SK-N-SH (cell line): Measurements from ENCODE around the gene VPS25. TPM values are rescaled to one million over a fixed set of nuclear protein-coding genes. Genes with fewer than 3 reads are reported as not detected.

Experiments used
- CTCF ChIA-PET: fragments of 300-600, 350-600 bp; formaldehyde crosslinking; extraction: SDS; loops from one replicate; lab custom pipeline; 2021; lab: Yijun Ruan, JAX
- POLR2A ChIA-PET: fragments of 350-600 bp; sonication (Branson Sonifier 250); formaldehyde crosslinking; extraction: SDS; loops from one replicate; lab custom pipeline; 2020; ENCODE audit warnings: antibody characterized with exemption, inconsistent platforms; lab: Yijun Ruan, JAX
- DNase-seq: peaks from one replicate; pipeline ENCODE4 v3.0.0; 2012
- H2AFZ ChIP-seq: fragments of 200-600 bp; sonication (generic); 2 replicates; pipeline ENCODE4 v1.8.1; 2016; ENCODE audit warnings: antibody characterized with exemption, mild to moderate bottlenecking, low read depth
- H3F3A ChIP-seq: fragments of 200-600 bp; sonication (generic); replicated peaks from 2 replicates; pipeline ENCODE3; 2016; ENCODE audit warnings: antibody characterized with exemption, mild to moderate bottlenecking; ENCODE audit not compliant: insufficient read depth
- H3K27ac ChIP-seq, 2 experiments: fragments of 200-500 bp in 1 of 2; fragments of 200-600 bp in 1 of 2; sonication (Bioruptor generic) in 1 of 2; sonication (generic), shearing (Covaris generic) in 1 of 2; 2 replicates each; pipeline versions ENCODE4 v1.5.1 to v1.6.1; 2014 to 2016; ENCODE audit warnings: low read depth in 2 of 2, inconsistent platforms in 1 of 2, low read length in 1 of 2, mild to moderate bottlenecking in 1 of 2, mixed read lengths in 1 of 2
- H3K27me3 ChIP-seq: fragments of 200-600 bp; sonication (generic), shearing (Covaris generic); 2 replicates; pipeline ENCODE4 v1.6.1; 2016; ENCODE audit warnings: mixed run types; ENCODE audit not compliant: insufficient read depth
- H3K36me3 ChIP-seq, 2 experiments: fragments of 200-500 bp in 1 of 2; fragments of 200-600 bp in 1 of 2; sonication (Bioruptor generic) in 1 of 2; sonication (generic) in 1 of 2; replicated peaks in 1 of 2; 2 replicates each; pipeline versions ENCODE3 to v1.5.1; 2014 to 2016; ENCODE audit warnings: low read length in 1 of 2, mild to moderate bottlenecking in 1 of 2; ENCODE audit not compliant: insufficient read depth in 2 of 2, control insufficient read depth in 1 of 2
- H3K4me1 ChIP-seq, 2 experiments: fragments of 200-500 bp in 1 of 2; fragments of 200-600 bp in 1 of 2; sonication (Bioruptor generic) in 1 of 2; sonication (generic), shearing (Covaris generic) in 1 of 2; 2 replicates each; pipeline versions ENCODE4 v1.5.1 to v1.6.1; 2014 to 2016; ENCODE audit warnings: low read depth in 1 of 2, low read length in 1 of 2, mixed run types in 1 of 2; ENCODE audit not compliant: insufficient read depth in 2 of 2, control insufficient read depth in 1 of 2
- H3K4me2 ChIP-seq: fragments of 200-600 bp; sonication (generic), shearing (Covaris generic); 2 replicates; pipeline ENCODE4 v1.6.1; 2017; ENCODE audit warnings: mixed run types
- H3K4me3 ChIP-seq, 2 experiments: fragments of 200-500 bp in 1 of 2; fragments of 200-600 bp in 1 of 2; sonication (Bioruptor generic) in 1 of 2; sonication (generic), shearing (Covaris generic) in 1 of 2; 2 replicates each; pipeline versions ENCODE4 v1.5.1 to v1.8.1; 2014 to 2016; ENCODE audit warnings: low read depth in 2 of 2, inconsistent platforms in 1 of 2, low read length in 1 of 2, mild to moderate bottlenecking in 1 of 2, mixed read lengths in 1 of 2, moderate library complexity in 1 of 2
- H3K79me2 ChIP-seq: fragments of 200-600 bp; sonication (generic); 2 replicates; pipeline ENCODE4 v1.8.1; 2017; ENCODE audit warnings: mild to moderate bottlenecking; ENCODE audit not compliant: insufficient read depth
- H3K9ac ChIP-seq: fragments of 200-600 bp; sonication (generic); 2 replicates; pipeline ENCODE4 v1.6.1; 2017; ENCODE audit warnings: mixed run types
- H3K9me2 ChIP-seq: fragments of 200-600 bp; sonication (generic); 2 replicates; pipeline ENCODE4 v1.6.1; 2017; ENCODE audit warnings: mixed run types
- H3K9me3 ChIP-seq: fragments of 200-600 bp; sonication (generic); 2 replicates; pipeline ENCODE4 v1.6.1; 2017; ENCODE audit warnings: mixed run types, mild to moderate bottlenecking, moderate library complexity
- H4K20me1 ChIP-seq: fragments of 200-600 bp; sonication (generic); 2 replicates; pipeline ENCODE4 v1.6.1; 2017; ENCODE audit warnings: mild to moderate bottlenecking, mixed run types; ENCODE audit not compliant: insufficient read depth
- CTCF ChIP-seq: fragments of 200-600 bp; sonication (generic); IDR thresholded peaks from 2 replicates; pipeline ENCODE4 v1.6.1; 2017; ENCODE audit warnings: antibody characterized with exemption, mild to moderate bottlenecking, moderate library complexity
- ELF1 ChIP-seq: IDR thresholded peaks from 2 replicates; pipeline ENCODE4 v1.4.0; 2012
- EP300 ChIP-seq, 2 experiments: IDR thresholded peaks; 2 replicates each; pipeline versions ENCODE4 v1.4.0 to v1.6.1; 2012; ENCODE audit warnings: borderline replicate concordance in 1 of 2, low read depth in 1 of 2, low read length in 1 of 2
- EZH2phosphoT487 ChIP-seq: fragments of 200-600 bp; sonication (generic); IDR thresholded peaks from 2 replicates; pipeline ENCODE4 v1.6.1; 2017; ENCODE audit warnings: low read depth, mixed run types, mild to moderate bottlenecking, antibody characterized with exemption, moderate library complexity, borderline replicate concordance
- FOXJ3 ChIP-seq: sonication (generic); formaldehyde crosslinking; IDR thresholded peaks from 2 replicates; pipeline ENCODE4 v1.5.1; 2020; ENCODE audit warnings: mild to moderate bottlenecking, missing genetic modification reagents
- GABPA ChIP-seq: IDR thresholded peaks from 2 replicates; pipeline ENCODE4 v1.4.0; 2012; ENCODE audit warnings: low read depth, mild to moderate bottlenecking
- GATA2 ChIP-seq: sonication (generic); formaldehyde crosslinking; IDR thresholded peaks from 2 replicates; pipeline ENCODE4 v1.5.0; 2020; ENCODE audit warnings: mild to moderate bottlenecking, missing genetic modification reagents
- IRF3 ChIP-seq: fragments of 150-350 bp; IDR thresholded peaks from 2 replicates; pipeline ENCODE4 v1.6.1; 2016; ENCODE audit warnings: mild to moderate bottlenecking, low read depth, low read length
- MEF2A ChIP-seq: IDR thresholded peaks from 2 replicates; pipeline ENCODE4 v1.4.0; 2012; ENCODE audit warnings: low read depth, borderline replicate concordance
- MXI1 ChIP-seq: IDR thresholded peaks from 2 replicates; pipeline ENCODE4 v1.6.1; 2012; ENCODE audit warnings: mild to moderate bottlenecking, low read depth, low read length, improper control_type of control experiment
- NRF1 ChIP-seq: IDR thresholded peaks from 2 replicates; pipeline ENCODE4 v1.6.1; 2012; ENCODE audit warnings: low read depth, mild to moderate bottlenecking, low read length
- RAD21 ChIP-seq: IDR thresholded peaks from 2 replicates; pipeline ENCODE4 v1.6.1; 2012; ENCODE audit warnings: mild to moderate bottlenecking, low read length
- RCOR1 ChIP-seq: fragments of 150-350 bp; IDR thresholded peaks from 2 replicates; pipeline ENCODE4 v1.6.1; 2017; ENCODE audit warnings: antibody characterized with exemption, low read length
- REST ChIP-seq: IDR thresholded peaks from 2 replicates; pipeline ENCODE4 v1.6.1; 2012; ENCODE audit warnings: mild to moderate bottlenecking, low read depth, low read length, moderate library complexity
- RFX5 ChIP-seq: IDR thresholded peaks from 2 replicates; pipeline ENCODE4 v1.6.1; 2012; ENCODE audit warnings: mild to moderate bottlenecking, improper control_type of control experiment, low read length
- RXRA ChIP-seq: IDR thresholded peaks from 2 replicates; pipeline ENCODE4 v1.4.0; 2012; ENCODE audit warnings: low read depth, mild to moderate bottlenecking, borderline replicate concordance
- SIN3A ChIP-seq: IDR thresholded peaks from 2 replicates; pipeline ENCODE4 v1.6.1; 2012; ENCODE audit warnings: low read depth, mild to moderate bottlenecking, low read length, moderate library complexity, borderline replicate concordance
- SMC3 ChIP-seq: IDR thresholded peaks from 2 replicates; pipeline ENCODE4 v1.6.1; 2012; ENCODE audit warnings: low read depth, low read length, improper control_type of control experiment
- TAF1 ChIP-seq: IDR thresholded peaks from 2 replicates; pipeline ENCODE4 v1.6.1; 2012; ENCODE audit warnings: low read depth, mild to moderate bottlenecking, low read length, moderate library complexity, borderline replicate concordance
- TCF12 ChIP-seq: IDR thresholded peaks from 2 replicates; pipeline ENCODE4 v1.4.0; 2012
- WGBS: methylation state at CpG from one replicate; pipeline ENCODE4 v1.1.6; 2017; ENCODE audit warnings: low lambda C conversion rate; 5-methylcytosine and 5-hydroxymethylcytosine counted together
- polyA plus RNA-seq, 3 experiments: library from polyadenylated mRNA; depleted of rRNA; stranded (reverse); fragments of >200 nt; gene quantifications; 2 replicates each; pipeline ENCODE4 v1.2.3, GENCODE V29; 2012
- TF ChIP-seq, protein P1 (sequence below): IDR thresholded peaks from 2 replicates; pipeline ENCODE4; 2012
- TF ChIP-seq, protein P2 (sequence below): fragments of 150-350 bp; IDR thresholded peaks from 2 replicates; pipeline ENCODE4 v1.6.1; 2017; ENCODE audit warnings: antibody characterized with exemption, low read length, low read depth, borderline replicate concordance
- TF ChIP-seq, protein P3 (sequence below): IDR thresholded peaks from 2 replicates; pipeline ENCODE4 v1.4.0; 2012; ENCODE audit warnings: low read depth, borderline replicate concordance

Gene VPS25
- polyA plus RNA-seq, 1 of the 3 experiments (the other 2 are of a cell fraction): 127 TPM

DNA sequence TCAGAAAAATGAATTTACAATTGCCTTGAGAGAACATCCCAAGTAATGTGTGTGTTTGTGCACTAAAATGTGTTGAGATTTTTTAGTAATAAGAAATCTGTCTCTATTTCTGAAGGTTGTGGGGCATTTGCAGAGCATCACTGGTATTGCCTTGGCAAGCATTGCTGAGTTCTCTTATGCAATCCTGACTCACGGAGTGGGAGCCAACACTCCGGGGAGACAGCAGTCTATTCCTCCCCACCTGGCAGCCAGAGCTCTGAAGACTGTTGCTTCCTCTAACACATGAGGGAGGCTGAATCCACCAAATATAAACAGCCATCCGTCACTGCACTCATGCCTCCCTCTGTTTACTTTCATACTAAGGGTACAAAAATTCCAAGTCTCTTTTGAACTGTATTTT is 36.0 kb downstream of the VPS25 start:
- peak overlapping the region; percentile 16; the same call in 1 of the 2 replicates for H3K4me2 ChIP-seq
- H4K20me1 ChIP-seq: no peaks in the 10 kb centered on the region; the same call in 1 of the 2 replicates
- 24% methylated on average over 3 of the region's 3 CpGs for WGBS
- H3K27me3 ChIP-seq: no peaks in the 10 kb centered on the region
- peaks cover 1 to 16% of the 10 kb centered on the region in 2 experiments; a peak in 3 of 4 replicates for H3K4me1 ChIP-seq
- 0 out of 2 replicates have a peak, but pooled peaks cover 8% of the 10 kb centered on the region for H3K79me2 ChIP-seq
- CTCF ChIA-PET: interaction anchor here (0.6 to 4.8 kb wide), 4 partner anchors 10 to 36 kb away, joined by 3 to 35 read pairs (median 6); partner anchors contain the start of genes BECN1, CNTD1, COA3 and VPS25
- no peak overlapping the region for H3K9ac ChIP-seq
- no peaks in the 10 kb centered on the region for H3K9me2 ChIP-seq
- no peak overlapping the region for H2AFZ ChIP-seq
- H3K9me3 ChIP-seq: no peaks in the 10 kb centered on the region
- peak overlapping the region in 1 of 2 experiments; percentile 36; a peak in 2 of 4 replicates for H3K27ac ChIP-seq
- DNase-seq: no peak
- POLR2A ChIA-PET: no interaction called here
- H3K36me3 ChIP-seq: peaks cover 13 to 31% of the 10 kb centered on the region in 2 experiments
- no peak overlapping the region for H3K4me3 ChIP-seq
- H3F3A ChIP-seq: peaks cover 28% of the 10 kb centered on the region
- TF ChIP-seq MEF2A (no peak), GATA2 (CRISPR knock-in tag) (no peak), ELF1 (no peak), SMC3 (no peak), FOXJ3 (CRISPR knock-in tag) (no peak), REST (no peak), EP300 (IDR thresholded peaks at IDR 0.05; ENCODE audit: borderline replicate concordance in 1 of 2, low read depth in 1 of 2, low read length in 1 of 2) (0 out of 4 replicates have a peak, but pooled peaks of 1 of the 2 experiments have one; percentile 29), RAD21 (no peak), RFX5 (no peak), SIN3A (0 out of 2 replicates have a peak, but pooled peaks have one; percentile 74), GABPA (0 out of 2 replicates have a peak, but pooled peaks have one; percentile 12), RCOR1 (no peak), EZH2phosphoT487 (no peak), TAF1 (no peak), CTCF (no peak), TCF12 (peak; percentile 83), NRF1 (no peak), MXI1 (no peak), IRF3 (no peak), RXRA (no peak)
- TF ChIP-seq, protein P1, sequence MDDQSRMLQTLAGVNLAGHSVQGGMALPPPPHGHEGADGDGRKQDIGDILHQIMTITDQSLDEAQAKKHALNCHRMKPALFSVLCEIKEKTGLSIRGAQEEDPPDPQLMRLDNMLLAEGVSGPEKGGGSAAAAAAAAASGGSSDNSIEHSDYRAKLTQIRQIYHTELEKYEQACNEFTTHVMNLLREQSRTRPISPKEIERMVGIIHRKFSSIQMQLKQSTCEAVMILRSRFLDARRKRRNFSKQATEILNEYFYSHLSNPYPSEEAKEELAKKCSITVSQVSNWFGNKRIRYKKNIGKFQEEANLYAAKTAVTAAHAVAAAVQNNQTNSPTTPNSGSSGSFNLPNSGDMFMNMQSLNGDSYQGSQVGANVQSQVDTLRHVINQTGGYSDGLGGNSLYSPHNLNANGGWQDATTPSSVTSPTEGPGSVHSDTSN: peak; percentile 49
- TF ChIP-seq, protein P2, sequence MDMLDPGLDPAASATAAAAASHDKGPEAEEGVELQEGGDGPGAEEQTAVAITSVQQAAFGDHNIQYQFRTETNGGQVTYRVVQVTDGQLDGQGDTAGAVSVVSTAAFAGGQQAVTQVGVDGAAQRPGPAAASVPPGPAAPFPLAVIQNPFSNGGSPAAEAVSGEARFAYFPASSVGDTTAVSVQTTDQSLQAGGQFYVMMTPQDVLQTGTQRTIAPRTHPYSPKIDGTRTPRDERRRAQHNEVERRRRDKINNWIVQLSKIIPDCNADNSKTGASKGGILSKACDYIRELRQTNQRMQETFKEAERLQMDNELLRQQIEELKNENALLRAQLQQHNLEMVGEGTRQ: no peak
- TF ChIP-seq, protein P3, sequence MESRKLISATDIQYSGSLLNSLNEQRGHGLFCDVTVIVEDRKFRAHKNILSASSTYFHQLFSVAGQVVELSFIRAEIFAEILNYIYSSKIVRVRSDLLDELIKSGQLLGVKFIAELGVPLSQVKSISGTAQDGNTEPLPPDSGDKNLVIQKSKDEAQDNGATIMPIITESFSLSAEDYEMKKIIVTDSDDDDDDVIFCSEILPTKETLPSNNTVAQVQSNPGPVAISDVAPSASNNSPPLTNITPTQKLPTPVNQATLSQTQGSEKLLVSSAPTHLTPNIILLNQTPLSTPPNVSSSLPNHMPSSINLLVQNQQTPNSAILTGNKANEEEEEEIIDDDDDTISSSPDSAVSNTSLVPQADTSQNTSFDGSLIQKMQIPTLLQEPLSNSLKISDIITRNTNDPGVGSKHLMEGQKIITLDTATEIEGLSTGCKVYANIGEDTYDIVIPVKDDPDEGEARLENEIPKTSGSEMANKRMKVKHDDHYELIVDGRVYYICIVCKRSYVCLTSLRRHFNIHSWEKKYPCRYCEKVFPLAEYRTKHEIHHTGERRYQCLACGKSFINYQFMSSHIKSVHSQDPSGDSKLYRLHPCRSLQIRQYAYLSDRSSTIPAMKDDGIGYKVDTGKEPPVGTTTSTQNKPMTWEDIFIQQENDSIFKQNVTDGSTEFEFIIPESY: no peak
